Heart right ventricle (tissue), 16 donors: ENCODE measurements around the gene SUSD3. TPM values are rescaled to one million over a fixed set of nuclear protein-coding genes. Genes with fewer than 3 reads are reported as not detected.

Experiments
- ATAC-seq, 8 donors: fragments of 200-7000 bp; cut with Tn5 transposase; one replicate each; pipeline ENCODE4 v1.9.1; 2020; ENCODE audit warnings: mild to moderate bottlenecking in 8 of 8, moderate library complexity in 8 of 8, moderate number of reproducible peaks in 1 of 8
- DNase-seq, 2 donors: peaks; one replicate each; pipeline ENCODE4 v3.0.0-alpha.2; 2020
- H3K27ac ChIP-seq, 10 donors: fragments of 200-600 bp; sonication (generic) in 2 of 10; one replicate each; pipeline versions ENCODE4 v1.5.0 to v1.8.0; 2020 to 2022; ENCODE audit warnings: mild to moderate bottlenecking in 3 of 10
- H3K27me3 ChIP-seq, 7 donors: fragments of 200-600 bp; one replicate each; pipeline ENCODE4 v1.8.0; 2021 to 2022; ENCODE audit warnings: mild to moderate bottlenecking in 2 of 7
- H3K36me3 ChIP-seq, 9 donors: fragments of 200-600 bp; sonication (generic) in 1 of 9; one replicate each; pipeline versions ENCODE4 v1.5.0 to v1.8.0; 2020 to 2022; ENCODE audit warnings: mild to moderate bottlenecking in 2 of 9
- H3K4me1 ChIP-seq, 9 donors: fragments of 200-600 bp; sonication (generic) in 1 of 9; one replicate each; pipeline versions ENCODE4 v1.5.0 to v1.8.0; 2020 to 2022; ENCODE audit warnings: mild to moderate bottlenecking in 4 of 9
- H3K4me3 ChIP-seq, 10 donors: fragments of 200-600 bp; sonication (generic) in 2 of 10; one replicate each; pipeline versions ENCODE4 v1.5.0 to v1.8.0; 2020 to 2022; ENCODE audit warnings: mild to moderate bottlenecking in 7 of 10, moderate library complexity in 2 of 10
- H3K9me3 ChIP-seq, 11 donors: fragments of 200-600 bp in 10 of 11; sonication (generic) in 2 of 11; one replicate each; pipeline versions ENCODE4 v1.5.0 to v1.8.0; 2013 to 2022; ENCODE audit warnings: mild to moderate bottlenecking in 2 of 11, control low read depth in 1 of 11, moderate library complexity in 1 of 11
- WGBS, 2 donors: extraction: QIAGEN DNeasy Blood & Tissue Kit; methylation state at CpG; one replicate each; pipeline ENCODE4 v1.1.7; 2013; ENCODE audit warnings: inconsistent platforms in 1 of 2; 5-methylcytosine and 5-hydroxymethylcytosine counted together
- intact Hi-C, 10 donors: fragments of 100-400 bp; cut with DNase I; formaldehyde crosslinking; loops; one replicate each; pipeline versions ENCODE4 v1.11.1 to v1.14.2; 2022
- polyA plus RNA-seq, 2 donors: library from polyadenylated mRNA; stranded (reverse); fragments of 200-250 nt; gene quantifications; one replicate each; pipeline ENCODE4 v1.2.3, GENCODE V29; 2013
- total RNA-seq, 10 donors: library from RNA; stranded (reverse); fragmentation: NEBNext Ultra II Directional in 3 of 10; extraction: Animal tissue kit (Norgen Biotek cat#: 25700) in 3 of 10; gene quantifications; one replicate each; pipeline versions ENCODE4 v1.2.1 to v1.2.4, GENCODE V29; 2021 to 2023
- TF ChIP-seq, protein P1 (sequence below), 9 donors: fragments of 200-600 bp; sonication (generic) in 2 of 9; IDR thresholded peaks; one replicate each; pipeline versions ENCODE4 v1.5.0 to v1.8.0; 2021 to 2022; ENCODE audit warnings: antibody characterized with exemption in 9 of 9, mild to moderate bottlenecking in 5 of 9, moderate library complexity in 1 of 9
- donor health status: Arrhythmogenic right ventricular cardiomyopathy.
- donor health status: ischemic (EF 13 %, LVEDD 7.1; RV severe dilation, severe dysfunction).
- donor health status: healthy with polysubstance abuse.
- donor health status: DM: no; HTN: yes; CAD: no.
- donor health status: DM: no; HTN: no; CAD: no.
- donor health status: ischemic (EF 25% LVEDD 6.9; RV normal size, moderate dysfunction).
- donor health status: ischemic (EF 25% LVEDD 5.7; RV mildly dilated, moderate dysfunction).
- donor health status: healthy.
- donor health status: DM: yes; HTN: yes; CAD: no.
- donor health status: Ischemic cardiomyopathy.
- donor health status: ischemic (EF 35%, LVEDD 5.7; RV mildly dilated, moderate dysfunction).
- donor health status: nonischemic (EF 11% LVEDD 7.7; RV severe dilation, severe dysfunction).
- donor health status: DM: yes; HTN: yes; CAD: no.
- donor health status: PGD.
- donor health status: ischemic (EF 29% LVEDD 5.4; RV normal size, mild dysfunction).
- donor health status: nonischemic (EF 23%, LVEDD 6.1; RV moderate dilation, normal function).

SUSD3 gene
- total and polyA plus RNA-seq, 12 donors: 0.40 to 2.1 (median 0.79) TPM; not detected in 1

DNA sequence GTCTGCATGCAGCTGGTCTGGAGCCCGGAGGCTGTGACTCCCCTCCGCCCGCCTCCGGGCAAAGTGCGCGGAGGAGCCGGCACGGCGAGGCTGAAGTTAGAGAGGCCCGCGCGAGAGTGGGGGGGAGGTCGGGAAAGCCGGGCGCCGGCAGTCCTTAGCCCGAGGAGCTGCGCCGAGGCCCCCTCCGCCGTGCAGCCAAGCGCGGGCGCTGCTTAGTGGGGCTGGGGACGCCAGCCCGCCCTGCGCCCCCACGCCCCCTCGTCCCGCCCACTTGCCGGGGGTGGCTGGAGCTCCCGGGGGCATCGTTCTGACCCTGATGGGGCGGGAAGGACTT lies 75.1 kb downstream of the SUSD3 start:
- H3K4me1 ChIP-seq: peaks cover 34 to 64% (median 56%) of the 10 kb centered on the region in 9 donors
- 0% methylated on average over 17 to 34 of the region's 34 CpGs for WGBS, 2 donors
- TF ChIP-seq, protein P1, sequence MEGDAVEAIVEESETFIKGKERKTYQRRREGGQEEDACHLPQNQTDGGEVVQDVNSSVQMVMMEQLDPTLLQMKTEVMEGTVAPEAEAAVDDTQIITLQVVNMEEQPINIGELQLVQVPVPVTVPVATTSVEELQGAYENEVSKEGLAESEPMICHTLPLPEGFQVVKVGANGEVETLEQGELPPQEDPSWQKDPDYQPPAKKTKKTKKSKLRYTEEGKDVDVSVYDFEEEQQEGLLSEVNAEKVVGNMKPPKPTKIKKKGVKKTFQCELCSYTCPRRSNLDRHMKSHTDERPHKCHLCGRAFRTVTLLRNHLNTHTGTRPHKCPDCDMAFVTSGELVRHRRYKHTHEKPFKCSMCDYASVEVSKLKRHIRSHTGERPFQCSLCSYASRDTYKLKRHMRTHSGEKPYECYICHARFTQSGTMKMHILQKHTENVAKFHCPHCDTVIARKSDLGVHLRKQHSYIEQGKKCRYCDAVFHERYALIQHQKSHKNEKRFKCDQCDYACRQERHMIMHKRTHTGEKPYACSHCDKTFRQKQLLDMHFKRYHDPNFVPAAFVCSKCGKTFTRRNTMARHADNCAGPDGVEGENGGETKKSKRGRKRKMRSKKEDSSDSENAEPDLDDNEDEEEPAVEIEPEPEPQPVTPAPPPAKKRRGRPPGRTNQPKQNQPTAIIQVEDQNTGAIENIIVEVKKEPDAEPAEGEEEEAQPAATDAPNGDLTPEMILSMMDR (IDR thresholded peaks at IDR 0.05): no peak
- H3K36me3 ChIP-seq: peaks cover 0 to 9% (median 0%) of the 10 kb centered on the region in 9 donors
- intact Hi-C loops: loop anchor here in 2 of 10 donors (10.0 kb wide), 1 partner anchor 321 kb away; the partner anchor contains the start of genes FAM120A (in 2 of the 2) and FAM120AOS (in 2 of the 2)
- H3K27me3 ChIP-seq: no peaks in the 10 kb centered on the region
- H3K27ac ChIP-seq: peak overlapping the region; percentile 74 to 99 (median 94)
- DNase-seq: peak; percentile 75 to 81
- ATAC-seq: peak; percentile 45 to 71 (median 65)
- peak overlapping the region; percentile 57 to 97 (median 81) for H3K4me3 ChIP-seq
- peaks cover 0 to 4% (median 0%) of the 10 kb centered on the region in 11 donors for H3K9me3 ChIP-seq

DNA sequence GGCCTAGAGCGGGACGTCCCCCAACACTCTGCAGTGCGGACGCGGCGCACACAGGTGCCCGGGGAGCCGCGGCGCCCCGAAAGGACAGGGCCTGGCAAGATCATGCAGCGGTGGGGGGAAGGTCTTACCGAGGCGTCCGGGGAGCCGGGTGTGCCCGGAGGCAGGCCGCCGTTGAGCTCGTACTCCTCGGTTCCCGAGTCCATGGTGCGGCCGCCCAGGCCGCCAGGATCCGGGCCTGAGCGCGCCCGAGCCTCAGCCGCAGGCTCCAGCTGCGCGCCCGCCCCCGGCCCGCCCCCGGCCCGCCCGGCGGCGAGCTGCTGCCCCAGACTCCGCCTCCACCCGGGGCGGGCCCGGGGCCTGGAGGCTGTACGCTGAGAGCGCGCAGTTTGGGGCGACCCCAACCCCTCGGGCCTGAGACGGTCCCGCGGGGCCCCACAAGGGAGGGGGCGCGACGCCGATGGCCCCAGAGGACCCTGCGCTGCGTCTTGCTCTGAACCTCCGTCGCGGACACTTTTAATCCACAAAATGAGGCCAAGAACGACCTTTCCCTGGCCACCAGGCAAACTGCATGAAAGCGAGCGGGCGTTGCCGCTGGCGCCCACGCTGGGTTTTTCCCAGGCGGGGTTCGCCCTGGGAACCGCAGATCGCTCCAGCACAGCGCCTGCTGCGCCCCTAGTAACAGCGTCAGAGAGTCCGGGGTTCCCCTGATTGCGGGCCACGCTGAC lies 75.7 kb downstream of the SUSD3 start, which contains the start of gene NINJ1:
Gene NINJ1 (minus strand): TSS at position 237 of the 725 bp plus-strand sequence. CDS start 34 bp downstream, at position 203.
- peaks cover 0 to 5% (median 0%) of the 10 kb centered on the region in 11 donors for H3K9me3 ChIP-seq
- 1% methylated on average over 77 to 78 of the region's 78 CpGs for WGBS, 2 donors

More for the DNA sequence above, 75.7 kb downstream of the SUSD3 start, which contains the start of gene NINJ1:
- DNase-seq (peak; percentile 70 to 78), ATAC-seq (peak; percentile 74 to 92 (median 82))
- TF ChIP-seq, protein P1 (IDR thresholded peaks at IDR 0.05): peak in 1 of 9 donors; percentile 12
- Histone ChIP-seq H3K27me3 (no peaks in the 10 kb centered on the region), H3K4me1 (peaks cover 33 to 59% (median 52%) of the 10 kb centered on the region in 9 donors), H3K27ac (peak within 1 kb of the TSS; percentile 74 to 99 (median 94)), H3K36me3 (peaks cover 0 to 5% (median 0%) of the 10 kb centered on the region in 9 donors), H3K4me3 (peak within 1 kb of the TSS; percentile 57 to 97 (median 81))
- intact Hi-C loops: loop anchor here in 2 of 10 donors (10.0 kb wide), 1 partner anchor 321 kb away; the partner anchor contains the start of genes FAM120A (in 2 of the 2) and FAM120AOS (in 2 of the 2)

Other genes starting within 250 kb of the SUSD3 start
- 1 to 10 TPM; 4.8 to 7.8 (median 6.6) TPM for gene ZNF484, start 180.7 kb upstream of the SUSD3 start, total RNA-seq
- gene ZNF484, start 180.7 kb upstream of the SUSD3 start, polyA plus RNA-seq: under 1 TPM; 0.71 to 0.95 TPM
- 1 to 10 TPM in 9 of 10 donors, under 1 TPM in 1; 0.40 to 8.5 (median 2.2) TPM for gene FGD3, start 111.2 kb upstream of the SUSD3 start, total RNA-seq
- 1 to 10 TPM; 1.6 to 2.3 TPM for gene FGD3, start 111.2 kb upstream of the SUSD3 start, polyA plus RNA-seq
- 10 to 100 TPM; 22.3 to 33.7 (median 25.9) TPM for gene CARD19, start 37.5 kb downstream of the SUSD3 start, total RNA-seq
- 10 to 100 TPM; 41.9 to 47.3 TPM for gene CARD19, start 37.5 kb downstream of the SUSD3 start, polyA plus RNA-seq
- 10 to 100 TPM; 35.5 to 77.1 (median 41.3) TPM for gene NINJ1, start 75.5 kb downstream of the SUSD3 start, total RNA-seq
- 10 to 100 TPM; 39.8 to 50.3 TPM for gene NINJ1, start 75.5 kb downstream of the SUSD3 start, polyA plus RNA-seq
- gene WNK2, start 125.4 kb downstream of the SUSD3 start, total RNA-seq: 100 to 1,000 TPM; 138 to 236 (median 200) TPM
- gene WNK2, start 125.4 kb downstream of the SUSD3 start, polyA plus RNA-seq: 100 to 1,000 TPM in 1 of 2 donors, 10 to 100 TPM in 1; 16.6 to 115 TPM